PC-9 (cell line): ENCODE data around the gene LRFN4. TPM values are rescaled to one million over a fixed set of nuclear protein-coding genes. Genes with fewer than 3 reads are reported as not detected.

Experiments
- BruUV-seq: library from RNA; stranded (reverse); fragments of 400-500 nt; replicated peaks from 2 replicates; lab custom pipeline; 2021; lab: Mats Ljungman, UMichigan
- CTCF ChIA-PET: fragments of 300-600 bp; sonication (Branson Sonifier 250); formaldehyde crosslinking; loops from one replicate; lab custom pipeline; 2022; ENCODE audit warnings: antibody characterized with exemption; lab: Charles Lee
- POLR2A ChIA-PET: fragments of 300-600 bp; sonication (Branson Sonifier 250); formaldehyde crosslinking; loops from one replicate; lab custom pipeline; 2022; ENCODE audit warnings: antibody characterized with exemption; ENCODE audit not compliant: unreplicated experiment; lab: Charles Lee
- DNase-seq, 2 experiments: peaks; one replicate each; pipeline versions ENCODE4 v3.0.0 to v3.0.0-alpha.2; 2015 to 2022; ENCODE audit warnings: mixed read lengths in 1 of 2
- H2AFZ ChIP-seq: fragments of 200-600 bp; sonication (generic); 2 replicates; pipeline ENCODE4 v1.8.1; 2017; ENCODE audit warnings: antibody characterized with exemption
- H3F3A ChIP-seq: fragments of 200-600 bp; sonication (generic); 2 replicates; pipeline ENCODE4 v1.8.1; 2017; ENCODE audit warnings: antibody characterized with exemption, mild to moderate bottlenecking, low read depth; ENCODE audit not compliant: insufficient read depth
- H3K27ac ChIP-seq: fragments of 200-600 bp; sonication (generic); 2 replicates; pipeline ENCODE4 v1.6.1; 2016; ENCODE audit warnings: mixed run types
- H3K27me3 ChIP-seq: fragments of 200-600 bp; sonication (generic); 2 replicates; pipeline ENCODE4 v1.6.1; 2016; ENCODE audit warnings: low read depth, mixed run types; ENCODE audit not compliant: insufficient read depth
- H3K36me3 ChIP-seq: fragments of 200-600 bp; sonication (generic); 2 replicates; pipeline ENCODE4 v1.6.1; 2016; ENCODE audit warnings: low read depth, mixed run types
- H3K4me1 ChIP-seq: fragments of 200-600 bp; sonication (generic); replicated peaks from 2 replicates; pipeline ENCODE4 v1.6.1; 2016; ENCODE audit warnings: mixed run types; ENCODE audit not compliant: insufficient read depth
- H3K4me2 ChIP-seq: fragments of 200-600 bp; sonication (generic); 2 replicates; pipeline ENCODE4 v1.6.1; 2017; ENCODE audit warnings: mixed run types
- H3K4me3 ChIP-seq: fragments of 200-600 bp; sonication (generic); 2 replicates; pipeline ENCODE4 v1.6.1; 2016; ENCODE audit warnings: mixed run types
- H3K79me2 ChIP-seq: fragments of 200-600 bp; sonication (generic); 2 replicates; pipeline ENCODE4 v1.6.1; 2017; ENCODE audit warnings: low read depth, mixed run types
- H3K9me2 ChIP-seq: fragments of 200-600 bp; sonication (generic); 2 replicates; pipeline ENCODE4 v1.8.1; 2017; ENCODE audit warnings: mild to moderate bottlenecking; ENCODE audit not compliant: insufficient read depth
- H3K9me3 ChIP-seq: fragments of 200-600 bp; sonication (generic); 2 replicates; pipeline ENCODE4 v1.8.1; 2016; ENCODE audit warnings: low read depth; ENCODE audit not compliant: insufficient read depth
- H4K20me1 ChIP-seq: fragments of 200-600 bp; sonication (generic); 2 replicates; pipeline ENCODE4 v1.8.1; 2017; ENCODE audit not compliant: insufficient read depth
- EZH2 ChIP-seq: fragments of 200-600 bp; sonication (generic); IDR thresholded peaks from 2 replicates; pipeline ENCODE4 v1.8.0; 2017; ENCODE audit warnings: antibody characterized with exemption, low read depth
- intact Hi-C: fragments of 100-400 bp; cut with micrococcal nuclease; formaldehyde crosslinking; loops from one replicate; pipeline ENCODE4 v1.10.0; 2022; ENCODE audit not compliant: unreplicated experiment
- total RNA-seq: library from RNA; stranded (reverse); gene quantifications from 2 replicates; pipeline ENCODE4 v1.2.3, GENCODE V29; 2021
- TF ChIP-seq, protein P1 (sequence below): fragments of 200-600 bp; sonication (generic); conservative IDR thresholded peaks from 2 replicates; pipeline ENCODE4 v1.6.1; 2017; ENCODE audit warnings: mixed run types, antibody characterized with exemption, mild to moderate bottlenecking, moderate library complexity

LRFN4 gene
- total RNA-seq, 1 experiment from 2014 or later, result 13.8 TPM

GRCh38 chr11:66842896-66843775, 13.7 kb upstream of the LRFN4 start, which contains the start of gene RCE1:
Gene RCE1, plus strand, starts transcription at chr11:66843441. Its CDS starts 15 bp downstream, at chr11:66843456.
- Histone ChIP-seq H3K27ac (peak within 1 kb of the TSS; percentile 67), H3K36me3 (peaks cover 19% of the 10 kb centered on the region; the same call in 1 of the 2 replicates), H3F3A (peaks cover 54% of the 10 kb centered on the region), H3K79me2 (peaks cover 61% of the 10 kb centered on the region), H3K9me3 (no peaks in the 10 kb centered on the region), H4K20me1 (peaks cover 9% of the 10 kb centered on the region; the same call in 1 of the 2 replicates), H3K4me3 (peak within 1 kb of the TSS; percentile 94), H3K4me1 (peaks cover 52% of the 10 kb centered on the region), H3K9me2 (no peaks in the 10 kb centered on the region), H2AFZ (peak within 1 kb of the TSS; percentile 94), H3K4me2 (peak within 1 kb of the TSS; percentile 100), H3K27me3 (no peaks in the 10 kb centered on the region)
- ChIA-PET CTCF (interaction anchor here (0.5 to 0.9 kb wide), 3 partner anchors 92 to 461 kb away, joined by 3 to 4 read pairs (median 4); no protein-coding TSS in a partner anchor), POLR2A (interaction anchor here (0.6 to 1.0 kb wide), 6 partner anchors 13 to 205 kb away, joined by 3 to 7 read pairs (median 4); partner anchors contain the start of gene SYT12)
- peak; percentile 79 to 93 for DNase-seq
- intact Hi-C loops, result loop anchor here (1.0 to 10.0 kb wide), 4 partner anchors 37 to 532 kb away; partner anchors contain the start of genes C11orf86, CLCF1 and RHOD
- BruUV-seq, result no TSS peak
- TF ChIP-seq, protein P1, sequence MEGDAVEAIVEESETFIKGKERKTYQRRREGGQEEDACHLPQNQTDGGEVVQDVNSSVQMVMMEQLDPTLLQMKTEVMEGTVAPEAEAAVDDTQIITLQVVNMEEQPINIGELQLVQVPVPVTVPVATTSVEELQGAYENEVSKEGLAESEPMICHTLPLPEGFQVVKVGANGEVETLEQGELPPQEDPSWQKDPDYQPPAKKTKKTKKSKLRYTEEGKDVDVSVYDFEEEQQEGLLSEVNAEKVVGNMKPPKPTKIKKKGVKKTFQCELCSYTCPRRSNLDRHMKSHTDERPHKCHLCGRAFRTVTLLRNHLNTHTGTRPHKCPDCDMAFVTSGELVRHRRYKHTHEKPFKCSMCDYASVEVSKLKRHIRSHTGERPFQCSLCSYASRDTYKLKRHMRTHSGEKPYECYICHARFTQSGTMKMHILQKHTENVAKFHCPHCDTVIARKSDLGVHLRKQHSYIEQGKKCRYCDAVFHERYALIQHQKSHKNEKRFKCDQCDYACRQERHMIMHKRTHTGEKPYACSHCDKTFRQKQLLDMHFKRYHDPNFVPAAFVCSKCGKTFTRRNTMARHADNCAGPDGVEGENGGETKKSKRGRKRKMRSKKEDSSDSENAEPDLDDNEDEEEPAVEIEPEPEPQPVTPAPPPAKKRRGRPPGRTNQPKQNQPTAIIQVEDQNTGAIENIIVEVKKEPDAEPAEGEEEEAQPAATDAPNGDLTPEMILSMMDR, result no peak
- no peak for TF ChIP-seq EZH2

GRCh38 chr11:66843776-66844495, 12.9 kb upstream of the LRFN4 start:
- Histone ChIP-seq H3K36me3 (peaks cover 18% of the 10 kb centered on the region; the same call in 1 of the 2 replicates), H3K9me2 (no peaks in the 10 kb centered on the region), H2AFZ (peak overlapping the region; percentile 94), H3K27me3 (no peaks in the 10 kb centered on the region), H3K4me2 (peak overlapping the region; percentile 91), H3K4me3 (peak overlapping the region; percentile 94), H3K27ac (peak overlapping the region; percentile 67), H3K9me3 (no peaks in the 10 kb centered on the region), H3F3A (peaks cover 59% of the 10 kb centered on the region), H3K4me1 (peaks cover 57% of the 10 kb centered on the region), H4K20me1 (peaks cover 9% of the 10 kb centered on the region; the same call in 1 of the 2 replicates), H3K79me2 (peaks cover 61% of the 10 kb centered on the region)
- intact Hi-C loops, result loop anchor here (1.0 to 10.0 kb wide), 4 partner anchors 36 to 531 kb away; partner anchors contain the start of genes C11orf86, CLCF1 and RHOD
- BruUV-seq, result TSS peak; percentile 64
- CTCF ChIA-PET, result interaction anchor here (0.6 to 1.0 kb wide), 5 partner anchors 12 to 343 kb away, joined by 3 to 9 read pairs (median 4); no protein-coding TSS in a partner anchor
- no peak for DNase-seq
- TF ChIP-seq, protein P1, result no peak
- no peak for TF ChIP-seq EZH2
- POLR2A ChIA-PET, result interaction anchor here (0.6 kb wide), 2 partner anchors 12 to 206 kb away, joined by 3 to 7 read pairs; no protein-coding TSS in a partner anchor
